Naive thymus-derived CD4-positive, alpha-beta T cell (primary cell): ENCODE results near the gene PRRG4. TPM values are rescaled to one million over a fixed set of nuclear protein-coding genes. Genes with fewer than 3 reads are reported as not detected.
"Not testable (repeated sequence)": the region's sequence is repeated elsewhere in the genome, so short reads cannot be mapped to it uniquely, and the experiment has no call there.

Experiments
- ATAC-seq: fragments of 150-1000 bp; cut with Tn5 transposase; 2 replicates; pipeline ENCODE4 v1.10.0; 2021; ENCODE audit warnings: mild to moderate bottlenecking, moderate library complexity
- CTCF ChIA-PET: fragments of 350-600 bp; sonication (Branson Sonifier 250); formaldehyde crosslinking; loops from one replicate; lab custom pipeline; 2021; ENCODE audit warnings: antibody characterized with exemption; lab: Charles Lee
- POLR2A ChIA-PET: fragments of 350-600 bp; sonication (Branson Sonifier 250); formaldehyde crosslinking; loops from one replicate; lab custom pipeline; 2021; ENCODE audit warnings: antibody characterized with exemption, inconsistent platforms; lab: Charles Lee
- DNase-seq, 9 donors: peaks; one replicate each; pipeline versions ENCODE4 v3.0.0 to v3.0.0-alpha.2; 2020 to 2022; ENCODE audit warnings: mixed read lengths in 1 of 9
- H3K27ac ChIP-seq: one replicate; pipeline ENCODE4 v1.7.0; 2013; ENCODE audit warnings: mild to moderate bottlenecking, low read depth, low read length, moderate library complexity
- H3K27me3 ChIP-seq, 2 donors: one replicate each; pipeline ENCODE4 v1.7.0; 2013; ENCODE audit warnings: low read length in 2 of 2, mild to moderate bottlenecking in 2 of 2, moderate library complexity in 2 of 2; ENCODE audit not compliant: control insufficient read depth in 2 of 2, insufficient read depth in 2 of 2
- H3K36me3 ChIP-seq, 3 experiments: 1 replicate in 2 of 3; 2 replicates in 1 of 3; pipeline ENCODE4 v1.7.0; 2013; ENCODE audit warnings: low read length in 3 of 3, mild to moderate bottlenecking in 3 of 3, moderate library complexity in 1 of 3; ENCODE audit not compliant: insufficient read depth in 3 of 3, control insufficient read depth in 2 of 3
- H3K4me1 ChIP-seq, 2 donors: one replicate each; pipeline ENCODE4 v1.7.0; 2013; ENCODE audit warnings: low read length in 2 of 2, mild to moderate bottlenecking in 2 of 2, moderate library complexity in 1 of 2; ENCODE audit not compliant: control insufficient read depth in 2 of 2, insufficient read depth in 2 of 2
- H3K4me3 ChIP-seq: 2 replicates; pipeline ENCODE4 v1.7.0; 2013; ENCODE audit warnings: mild to moderate bottlenecking, low read length
- H3K9me3 ChIP-seq, 3 experiments: 1 replicate in 2 of 3; 2 replicates in 1 of 3; pipeline ENCODE4 v1.7.0; 2013; ENCODE audit warnings: low read length in 3 of 3; ENCODE audit not compliant: control insufficient read depth in 2 of 3
- H3K27ac Mint-ChIP-seq, 9 donors: one replicate each; pipeline ENCODE4 v1.8.0; 2020 to 2022; ENCODE audit warnings: mixed read lengths in 9 of 9, mild to moderate bottlenecking in 8 of 9, moderate library complexity in 5 of 9, inconsistent platforms in 2 of 9
- H3K27me3 Mint-ChIP-seq, 5 donors: one replicate each; pipeline ENCODE4 v1.8.0; 2021 to 2022; ENCODE audit warnings: mixed read lengths in 5 of 5, mild to moderate bottlenecking in 1 of 5
- H3K36me3 Mint-ChIP-seq, 5 donors: one replicate each; pipeline ENCODE4 v1.8.0; 2020 to 2022; ENCODE audit warnings: mixed read lengths in 5 of 5, mild to moderate bottlenecking in 3 of 5, inconsistent platforms in 1 of 5
- H3K4me1 Mint-ChIP-seq, 7 donors: one replicate each; pipeline ENCODE4 v1.8.0; 2020 to 2022; ENCODE audit warnings: mixed read lengths in 7 of 7, mild to moderate bottlenecking in 3 of 7, inconsistent platforms in 1 of 7
- H3K4me3 Mint-ChIP-seq, 10 donors: one replicate each; pipeline ENCODE4 v1.8.0; 2020 to 2022; ENCODE audit warnings: mild to moderate bottlenecking in 10 of 10, mixed read lengths in 10 of 10, moderate library complexity in 6 of 10, inconsistent platforms in 2 of 10
- H3K9me3 Mint-ChIP-seq, 11 donors: one replicate each; pipeline ENCODE4 v1.8.0; 2020 to 2022; ENCODE audit warnings: mixed read lengths in 11 of 11, mild to moderate bottlenecking in 4 of 11, inconsistent platforms in 1 of 11, moderate library complexity in 1 of 11
- intact Hi-C, 2 donors: fragments of 100-400 bp; cut with micrococcal nuclease; formaldehyde crosslinking; loops; one replicate each; pipeline ENCODE4 v1.15.1; 2023
- polyA plus RNA-seq, 2 donors: library from polyadenylated mRNA; unstranded; fragments of 300-500 nt; fragmentation: Illumina TruSeq; gene quantifications; one replicate each; pipeline ENCODE4 v1.2.3, GENCODE V29; 2021
- total RNA-seq, 6 experiments: library from RNA in 5 of 6; stranded (reverse) in 5 of 6; gene quantifications; 1 replicate in 5 of 6; 2 replicates in 1 of 6; pipeline ENCODE4 v1.2.3 and lab custom pipeline; 2021 to 2026

The PRRG4 gene
- total and polyA plus RNA-seq, 7 experiments from 2014 or later, result 0.11 to 2.3 (median 0.48) TPM; not detected in 4

DNA sequence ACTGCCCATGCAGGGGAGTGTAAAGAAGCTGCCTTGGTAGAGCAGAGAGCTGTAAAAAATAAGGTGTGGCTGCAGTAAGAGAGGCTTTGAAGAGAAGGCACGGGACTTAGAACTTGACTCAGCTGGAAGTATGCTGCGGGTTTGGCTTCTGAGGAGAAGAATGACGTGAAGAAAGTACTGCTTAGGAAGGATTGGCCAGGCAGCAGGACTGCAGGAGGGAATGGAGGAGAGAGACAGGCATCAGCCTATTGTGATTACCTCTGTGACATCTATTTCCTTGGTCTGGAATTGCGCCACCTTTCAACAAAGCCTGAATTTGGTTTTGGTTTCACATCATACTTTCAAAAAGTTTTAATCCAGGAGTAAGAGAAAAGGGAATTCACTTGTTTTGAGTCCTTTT, 22.5 kb downstream of the PRRG4 start:
- H3K27me3 ChIP-seq, result no peaks in the 10 kb centered on the region
- no peak overlapping the region for H3K4me3 ChIP-seq
- no peaks in the 10 kb centered on the region for H3K36me3 Mint-ChIP-seq
- no peaks in the 10 kb centered on the region for H3K36me3 ChIP-seq
- no peak overlapping the region for H3K27ac ChIP-seq
- H3K4me1 ChIP-seq, result no peaks in the 10 kb centered on the region
- no peak for ATAC-seq
- POLR2A ChIA-PET, result interaction anchor here (0.7 kb wide), 1 partner anchor 15 kb away, joined by 3 read pairs; no protein-coding TSS in a partner anchor
- H3K27ac Mint-ChIP-seq, result no peak overlapping the region
- CTCF ChIA-PET, result interaction anchor here (0.7 to 0.8 kb wide), 2 partner anchors 8 to 548 kb away, joined by 3 read pairs; no protein-coding TSS in a partner anchor
- no peaks in the 10 kb centered on the region for H3K9me3 ChIP-seq
- H3K27me3 Mint-ChIP-seq, result peaks cover 3 to 11% (median 8%) of the 10 kb centered on the region in 5 donors
- peaks cover 0 to 6% (median 0%) of the 10 kb centered on the region in 7 donors for H3K4me1 Mint-ChIP-seq
- H3K4me3 Mint-ChIP-seq, result no peak overlapping the region
- peaks cover 0 to 5% (median 0%) of the 10 kb centered on the region in 11 donors for H3K9me3 Mint-ChIP-seq
- no peak for DNase-seq
- intact Hi-C loops, result no loop called here

DNA sequence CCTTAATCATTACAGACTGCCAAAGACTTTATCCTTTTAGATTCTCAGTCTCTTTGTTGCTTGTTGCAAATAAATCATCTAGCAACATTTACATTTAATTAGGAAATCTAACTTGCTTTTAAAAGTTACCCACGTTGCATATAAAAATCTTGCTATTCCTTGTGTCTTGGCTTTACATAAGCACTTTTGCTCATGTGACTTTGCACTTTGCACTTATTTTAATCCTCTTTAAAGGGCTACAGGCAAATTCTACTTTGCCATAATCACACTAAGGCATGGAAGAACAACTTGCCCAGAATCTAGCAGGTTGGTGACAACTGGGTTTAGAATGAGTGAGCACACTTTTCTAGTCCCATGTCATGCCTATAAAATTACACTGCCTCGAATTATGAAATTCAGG, 25.9 kb downstream of the PRRG4 start:
- H3K4me3 Mint-ChIP-seq, result no peak overlapping the region
- no peaks in the 10 kb centered on the region for H3K4me1 ChIP-seq
- H3K27me3 Mint-ChIP-seq, result peaks cover 3 to 18% (median 10%) of the 10 kb centered on the region in 5 donors
- no peak overlapping the region for H3K27ac ChIP-seq
- no peaks in the 10 kb centered on the region for H3K9me3 ChIP-seq
- ATAC-seq (no peak), DNase-seq (no peak)
- no peak overlapping the region for H3K4me3 ChIP-seq
- CTCF ChIA-PET, result no interaction called here
- H3K9me3 Mint-ChIP-seq, result no peaks in the 10 kb centered on the region
- POLR2A ChIA-PET, result no interaction called here
- intact Hi-C loops, result no loop called here
- H3K36me3 Mint-ChIP-seq, result no peaks in the 10 kb centered on the region
- H3K27ac Mint-ChIP-seq, result no peak overlapping the region
- peaks cover 0 to 6% (median 0%) of the 10 kb centered on the region in 7 donors for H3K4me1 Mint-ChIP-seq
- H3K36me3 ChIP-seq, result no peaks in the 10 kb centered on the region
- no peaks in the 10 kb centered on the region for H3K27me3 ChIP-seq

DNA sequence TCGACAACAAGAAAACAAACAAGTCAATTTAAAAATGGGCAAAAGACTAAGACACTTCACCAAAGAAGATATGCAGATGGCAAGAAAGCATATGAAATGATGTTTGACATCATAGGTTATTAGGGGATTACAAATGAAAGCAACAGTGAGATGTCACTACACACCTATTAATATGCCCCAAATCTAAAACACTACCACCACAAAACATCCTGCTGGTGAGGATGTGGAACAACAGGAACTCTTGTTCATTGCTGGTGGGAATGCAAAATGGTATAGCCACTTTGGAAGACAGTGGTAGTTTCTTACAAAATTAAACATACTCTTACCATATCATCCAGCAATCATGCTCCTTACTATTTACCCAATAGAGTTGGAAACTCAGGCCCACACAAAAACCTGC, 29.0 kb downstream of the PRRG4 start:
- Histone ChIP-seq H3K9me3 (no peaks in the 10 kb centered on the region), H3K4me1 (no peaks in the 10 kb centered on the region), H3K4me3 (no peak overlapping the region), H3K27ac (no peak overlapping the region), H3K27me3 (no peaks in the 10 kb centered on the region), H3K36me3 (no peaks in the 10 kb centered on the region)
- ATAC-seq (no peak), DNase-seq (no peak)
- ChIA-PET CTCF (no interaction called here), POLR2A (no interaction called here)
- Mint-ChIP-seq H3K36me3 (no peaks in the 10 kb centered on the region), H3K27ac (no peak overlapping the region), H3K4me1 (peaks cover 0 to 2% (median 0%) of the 10 kb centered on the region in 7 donors), H3K27me3 (peaks cover 6 to 26% (median 12%) of the 10 kb centered on the region in 5 donors), H3K4me3 (no peak overlapping the region), H3K9me3 (no peaks in the 10 kb centered on the region)
- intact Hi-C loops, result no loop called here

DNA sequence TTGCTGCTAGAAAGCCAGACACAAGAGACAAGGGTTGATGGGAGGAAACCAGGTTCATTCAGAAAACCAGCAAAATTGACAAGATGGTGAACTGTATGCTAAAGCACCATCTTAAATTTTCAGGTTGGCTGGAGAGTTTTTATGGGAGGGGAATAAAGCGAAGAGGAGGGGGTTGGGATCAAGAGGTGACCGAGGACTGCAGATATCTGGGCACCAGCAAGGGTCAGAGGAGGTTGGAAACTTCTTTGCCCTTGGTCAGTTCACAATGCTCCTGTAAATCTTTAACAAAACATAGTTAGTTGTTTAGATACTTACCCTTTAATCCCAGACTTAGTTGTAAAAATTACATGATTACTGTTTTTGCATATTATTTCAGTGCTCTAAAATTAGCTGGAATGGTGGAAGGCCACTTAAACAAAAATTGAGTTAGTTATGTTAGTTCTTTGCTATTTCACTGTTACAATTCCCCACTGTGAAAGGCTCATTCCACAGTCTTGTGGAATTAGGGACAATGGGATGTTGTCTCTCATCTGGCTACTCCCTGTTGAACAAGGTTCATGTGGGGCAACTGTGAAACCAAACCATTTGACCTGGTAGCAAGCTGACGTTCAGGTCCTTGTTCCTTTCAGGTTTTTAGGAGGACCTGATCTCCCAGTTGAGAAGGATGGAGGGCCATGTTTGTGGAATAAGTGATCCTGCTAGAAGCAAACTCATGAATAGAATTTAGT, 32.3 kb downstream of the PRRG4 start:
- ATAC-seq (no peak), DNase-seq (no peak)
- Histone ChIP-seq H3K4me1 (no peaks in the 10 kb centered on the region), H3K27ac (no peak overlapping the region), H3K36me3 (no peaks in the 10 kb centered on the region), H3K27me3 (no peaks in the 10 kb centered on the region), H3K4me3 (no peak overlapping the region), H3K9me3 (no peaks in the 10 kb centered on the region)
- intact Hi-C loops, result no loop called here
- Mint-ChIP-seq H3K9me3 (no peaks in the 10 kb centered on the region), H3K27ac (no peak overlapping the region), H3K27me3 (peaks cover 11 to 28% (median 23%) of the 10 kb centered on the region in 5 donors), H3K4me1 (peaks cover 0 to 2% (median 0%) of the 10 kb centered on the region in 7 donors), H3K4me3 (no peak overlapping the region), H3K36me3 (no peaks in the 10 kb centered on the region)
- CTCF ChIA-PET, result interaction anchor here (0.6 kb wide), 1 partner anchor 45 kb away, joined by 5 read pairs; no protein-coding TSS in a partner anchor
- POLR2A ChIA-PET, result no interaction called here

DNA sequence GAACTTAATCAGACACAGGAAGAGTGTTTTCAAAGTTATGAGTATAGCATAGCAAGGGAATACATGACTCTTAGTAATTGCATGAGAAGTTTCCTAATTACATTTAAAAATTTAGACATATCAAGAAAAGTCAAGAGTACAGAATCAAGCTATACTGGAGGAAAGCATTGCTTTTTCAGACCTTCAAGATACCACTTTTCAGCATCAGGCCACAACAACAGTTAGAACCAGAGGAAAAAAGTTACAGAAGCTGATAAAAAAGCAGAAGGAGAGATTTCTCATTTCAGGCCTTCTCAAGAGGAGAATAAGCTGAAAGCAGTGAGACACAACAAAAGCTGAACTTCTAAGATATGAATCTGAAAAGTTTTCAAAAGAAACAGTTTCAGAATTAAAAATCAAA, 34.8 kb downstream of the PRRG4 start:
- Mint-ChIP-seq H3K4me3 (no peak overlapping the region), H3K9me3 (peaks cover 0 to 7% (median 0%) of the 10 kb centered on the region in 11 donors), H3K4me1 (peaks cover 0 to 2% (median 0%) of the 10 kb centered on the region in 7 donors), H3K27ac (no peak overlapping the region), H3K36me3 (no peaks in the 10 kb centered on the region), H3K27me3 (peaks cover 11 to 37% (median 23%) of the 10 kb centered on the region in 5 donors)
- no peaks in the 10 kb centered on the region for H3K9me3 ChIP-seq
- POLR2A ChIA-PET, result no interaction called here
- H3K4me1 ChIP-seq, result no peaks in the 10 kb centered on the region
- H3K4me3 ChIP-seq, result no peak overlapping the region
- CTCF ChIA-PET, result no interaction called here
- ATAC-seq (no peak), DNase-seq (no peak)
- intact Hi-C loops, result no loop called here
- no peaks in the 10 kb centered on the region for H3K36me3 ChIP-seq
- H3K27ac ChIP-seq, result no peak overlapping the region
- no peaks in the 10 kb centered on the region for H3K27me3 ChIP-seq

DNA sequence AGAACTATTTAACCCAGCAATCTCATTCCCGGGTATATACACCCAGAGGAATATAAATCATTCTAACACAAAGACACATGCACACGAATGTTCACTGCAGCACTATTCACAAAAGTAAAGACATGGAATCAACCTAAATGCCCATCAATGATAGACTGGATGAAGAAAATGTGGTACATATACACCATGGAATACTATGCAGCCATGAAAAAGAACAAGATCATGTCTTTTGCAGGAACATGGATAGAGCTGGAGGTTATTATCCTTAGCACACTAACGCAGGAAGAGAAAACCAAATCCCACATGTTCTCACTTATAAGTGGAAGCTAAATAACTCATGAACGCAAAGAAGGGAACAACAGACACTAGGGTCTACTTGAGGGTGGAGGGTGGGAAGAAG, 39.0 kb downstream of the PRRG4 start:
- H3K27ac ChIP-seq, H3K4me1 Mint-ChIP-seq, H3K9me3 ChIP-seq, DNase-seq, intact Hi-C loops, H3K4me1 ChIP-seq, H3K36me3 ChIP-seq, H3K36me3 Mint-ChIP-seq, POLR2A ChIA-PET, H3K4me3 Mint-ChIP-seq, CTCF ChIA-PET, H3K27me3 ChIP-seq, H3K27ac Mint-ChIP-seq, H3K4me3 ChIP-seq, ATAC-seq: not testable (repeated sequence)
- Mint-ChIP-seq H3K27me3 (peaks cover 10 to 29% (median 22%) of the 10 kb centered on the region in 5 donors), H3K9me3 (peaks cover 0 to 17% (median 6%) of the 10 kb centered on the region in 11 donors)
